Right lobe of liver (tissue), 4 donors: ENCODE measurements around the gene STAT5B.

Experiments used
- POLR2A ChIP-seq: fragments of 450-650 bp; IDR thresholded peaks from one replicate; pipeline ENCODE4 v1.6.1; 2017; ENCODE audit warnings: antibody characterized with exemption, mild to moderate bottlenecking
- TF ChIP-seq, protein P1 (sequence below), 4 donors: fragments of 200-600 bp in 3 of 4; fragments of 450-650 bp in 1 of 4; IDR thresholded peaks; one replicate each; pipeline versions ENCODE4 v1.5.1 to v1.8.0; 2016 to 2022; ENCODE audit warnings: antibody characterized with exemption in 4 of 4, mild to moderate bottlenecking in 2 of 4
- donor health status: DM: no; HTN: no; CAD: no.
- donor health status: DM: no; HTN: no; CAD: no.
- donor health status: DM: no; HTN: yes; CAD: no.

DNA sequence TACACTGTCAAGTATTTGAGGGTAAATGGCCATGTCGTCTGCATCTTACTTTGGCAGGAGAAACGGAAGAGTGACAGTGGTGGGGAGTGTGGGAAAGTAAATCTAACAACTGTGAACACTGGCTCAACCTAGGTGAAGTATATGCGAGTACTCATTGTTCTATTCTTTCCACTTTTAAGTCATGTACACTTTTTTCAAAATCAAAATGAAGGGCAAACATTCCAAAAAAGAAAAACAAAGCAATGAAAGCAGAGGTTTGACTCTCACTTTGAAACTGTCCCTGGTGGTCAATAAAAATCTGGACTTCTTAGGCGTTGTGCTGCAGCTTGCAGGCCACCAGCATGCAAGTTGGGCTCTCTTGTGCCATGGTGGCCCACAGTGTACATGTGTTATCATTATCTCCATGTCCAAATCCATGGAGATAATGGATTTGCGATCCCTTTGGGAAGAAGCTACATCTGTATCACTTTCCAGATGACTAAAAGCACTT is 32.7 kb downstream of the STAT5B start:
- TF ChIP-seq POLR2A: no peak
- TF ChIP-seq, protein P1, sequence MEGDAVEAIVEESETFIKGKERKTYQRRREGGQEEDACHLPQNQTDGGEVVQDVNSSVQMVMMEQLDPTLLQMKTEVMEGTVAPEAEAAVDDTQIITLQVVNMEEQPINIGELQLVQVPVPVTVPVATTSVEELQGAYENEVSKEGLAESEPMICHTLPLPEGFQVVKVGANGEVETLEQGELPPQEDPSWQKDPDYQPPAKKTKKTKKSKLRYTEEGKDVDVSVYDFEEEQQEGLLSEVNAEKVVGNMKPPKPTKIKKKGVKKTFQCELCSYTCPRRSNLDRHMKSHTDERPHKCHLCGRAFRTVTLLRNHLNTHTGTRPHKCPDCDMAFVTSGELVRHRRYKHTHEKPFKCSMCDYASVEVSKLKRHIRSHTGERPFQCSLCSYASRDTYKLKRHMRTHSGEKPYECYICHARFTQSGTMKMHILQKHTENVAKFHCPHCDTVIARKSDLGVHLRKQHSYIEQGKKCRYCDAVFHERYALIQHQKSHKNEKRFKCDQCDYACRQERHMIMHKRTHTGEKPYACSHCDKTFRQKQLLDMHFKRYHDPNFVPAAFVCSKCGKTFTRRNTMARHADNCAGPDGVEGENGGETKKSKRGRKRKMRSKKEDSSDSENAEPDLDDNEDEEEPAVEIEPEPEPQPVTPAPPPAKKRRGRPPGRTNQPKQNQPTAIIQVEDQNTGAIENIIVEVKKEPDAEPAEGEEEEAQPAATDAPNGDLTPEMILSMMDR (IDR thresholded peaks at IDR 0.05): no peak
